Pancreas (tissue), 10 donors: Measurements from ENCODE around the gene ST8SIA6. TPM values are rescaled to one million over a fixed set of nuclear protein-coding genes. Genes with fewer than 3 reads are reported as not detected.

ENCODE experiments used
- ATAC-seq, 4 donors: fragments of 200-7000 bp; cut with Tn5 transposase; one replicate each; pipeline versions ENCODE4 v1.8.0 to v1.9.1; 2020; ENCODE audit warnings: mild to moderate bottlenecking in 4 of 4, moderate library complexity in 4 of 4
- DNase-seq, 6 donors: peaks; one replicate each; pipeline ENCODE4 v3.0.0-alpha.2; 2020
- FAIRE-seq: peaks from 2 replicates; lab custom pipeline; 2012; peaks lifted over from hg19 to GRCh38; lab: Jason Lieb, UNC
- H3K27ac ChIP-seq, 4 donors: fragments of 200-600 bp; sonication (generic); 1 replicate in 3 of 4; 2 replicates in 1 of 4; pipeline versions ENCODE4 v1.5.0 to v1.8.0; 2020
- H3K27me3 ChIP-seq, 4 donors: fragments of 200-600 bp; one replicate each; pipeline ENCODE4 v1.8.0; 2021
- H3K36me3 ChIP-seq, 3 donors: fragments of 200-600 bp; sonication (generic) in 1 of 3; one replicate each; pipeline versions ENCODE4 v1.5.0 to v1.8.0; 2020 to 2021
- H3K4me1 ChIP-seq, 3 donors: fragments of 200-600 bp; one replicate each; pipeline ENCODE4 v1.8.0; 2021
- H3K4me3 ChIP-seq, 4 donors: fragments of 200-600 bp; sonication (generic) in 2 of 4; one replicate each; pipeline versions ENCODE4 v1.5.0 to v1.8.0; 2020 to 2021
- H3K9me3 ChIP-seq, 4 donors: fragments of 200-600 bp; one replicate each; pipeline ENCODE4 v1.8.0; 2021
- CTCF ChIP-seq, 4 donors: fragments of 200-600 bp; sonication (generic) in 3 of 4; IDR thresholded peaks; one replicate each; pipeline versions ENCODE4 v1.5.0 to v1.8.0; 2021; ENCODE audit warnings: antibody characterized with exemption in 4 of 4
- WGBS, 2 donors: extraction: QIAGEN DNeasy Blood & Tissue Kit; methylation state at CpG; one replicate each; pipeline ENCODE4 v1.1.7; 2013; 5-methylcytosine and 5-hydroxymethylcytosine counted together
- intact Hi-C, 3 donors: fragments of 100-400 bp; cut with DNase I; formaldehyde crosslinking; loops; one replicate each; pipeline versions ENCODE4 v1.11.1 to v1.14.2; 2022
- polyA plus RNA-seq, 2 donors: library from polyadenylated mRNA; stranded (reverse); fragments of 200-250 nt; gene quantifications; one replicate each; pipeline ENCODE4 v1.2.3, GENCODE V29; 2013
- total RNA-seq, 6 donors: library from RNA; stranded (reverse); fragmentation: NEBNext Ultra II Directional in 4 of 6; extraction: Animal tissue kit (Norgen Biotek cat#: 25700) in 4 of 6; gene quantifications; one replicate each; pipeline versions ENCODE4 v1.2.1 to v1.2.4, GENCODE V29; 2021 to 2023
- donor health status: healthy with polysubstance abuse.
- donor health status: DM: no; HTN: no; CAD: no; lungs with moderate emphysema.
- donor health status: DM: no; HTN: no; CAD: no.
- donor health status: control.
- donor health status: control.
- donor health status: Bipolar disorder and iron deficiency.
- donor health status: DM: yes; HTN: yes; CAD: no.
- donor health status: DM: no; HTN: no; CAD: no.
- donor health status: DM: no; HTN: no; CAD: no.
- donor health status: DM: yes; HTN: yes; CAD: no.

ST8SIA6 gene
- total and polyA plus RNA-seq, 8 donors, result 0.08 to 0.15 (median 0.12) TPM; not detected in 4

GRCh38 chr10:17494626-17495260 is 40.3 kb upstream of the ST8SIA6 start:
- ATAC-seq, result no peak
- no peaks in the 10 kb centered on the region for H3K4me1 ChIP-seq
- no peak for TF ChIP-seq CTCF (IDR thresholded peaks at IDR 0.05)
- FAIRE-seq, result no peak
- no peak for DNase-seq
- H3K27ac ChIP-seq, result no peak overlapping the region
- no peaks in the 10 kb centered on the region for H3K27me3 ChIP-seq
- intact Hi-C loops, result no loop called here
- no peaks in the 10 kb centered on the region for H3K36me3 ChIP-seq
- no peak overlapping the region for H3K4me3 ChIP-seq
- no peaks in the 10 kb centered on the region for H3K9me3 ChIP-seq
- WGBS, 2 donors, result 54 to 57% methylated on average over 6 of the region's 6 CpGs

GRCh38 chr10:17488848-17489247 is 34.5 kb upstream of the ST8SIA6 start:
- no peak for TF ChIP-seq CTCF (IDR thresholded peaks at IDR 0.05)
- Histone ChIP-seq H3K36me3 (no peaks in the 10 kb centered on the region), H3K27ac (no peak overlapping the region), H3K4me1 (no peaks in the 10 kb centered on the region), H3K9me3 (no peaks in the 10 kb centered on the region), H3K27me3 (no peaks in the 10 kb centered on the region), H3K4me3 (no peak overlapping the region)
- DNase-seq (no peak), ATAC-seq (no peak), FAIRE-seq (no peak)
- WGBS, 2 donors, result 44 to 47% methylated on average over 6 of the region's 6 CpGs
- intact Hi-C loops, result no loop called here

GRCh38 chr10:17483079-17483478 is 28.7 kb upstream of the ST8SIA6 start:
- no peaks in the 10 kb centered on the region for H3K27me3 ChIP-seq
- no peaks in the 10 kb centered on the region for H3K9me3 ChIP-seq
- H3K4me1 ChIP-seq, result no peaks in the 10 kb centered on the region
- no peak overlapping the region for H3K4me3 ChIP-seq
- 77 to 82% methylated on average over 6 of the region's 6 CpGs for WGBS, 2 donors
- no peak overlapping the region for H3K27ac ChIP-seq
- no peak for TF ChIP-seq CTCF (IDR thresholded peaks at IDR 0.05)
- FAIRE-seq (no peak), ATAC-seq (no peak), DNase-seq (no peak)
- intact Hi-C loops, result no loop called here
- H3K36me3 ChIP-seq, result no peaks in the 10 kb centered on the region

GRCh38 chr10:17479822-17480221 is 25.4 kb upstream of the ST8SIA6 start:
- no peak for ATAC-seq
- no peak for FAIRE-seq
- 57 to 60% methylated on average over 3 of the region's 3 CpGs for WGBS, 2 donors

More at GRCh38 chr10:17479822-17480221, 25.4 kb upstream of the ST8SIA6 start:
- H3K27me3 ChIP-seq, result no peaks in the 10 kb centered on the region
- no peak for TF ChIP-seq CTCF (IDR thresholded peaks at IDR 0.05)
- H3K4me1 ChIP-seq, result no peaks in the 10 kb centered on the region
- intact Hi-C loops, result no loop called here
- no peak overlapping the region for H3K4me3 ChIP-seq
- no peak overlapping the region for H3K27ac ChIP-seq
- no peak for DNase-seq
- no peaks in the 10 kb centered on the region for H3K9me3 ChIP-seq
- no peaks in the 10 kb centered on the region for H3K36me3 ChIP-seq
